ENCODE measurements around the gene ADGRL1. TPM values are rescaled to one million over a fixed set of nuclear protein-coding genes. Genes with fewer than 3 reads are reported as not detected.
A peak's percentile ranks its signal among the peaks of the same experiment; 100 is the strongest.

The ADGRL1 gene
- total and polyA plus RNA-seq, 4 donors, result 0.14 to 1.6 (median 0.53) TPM

DNA sequence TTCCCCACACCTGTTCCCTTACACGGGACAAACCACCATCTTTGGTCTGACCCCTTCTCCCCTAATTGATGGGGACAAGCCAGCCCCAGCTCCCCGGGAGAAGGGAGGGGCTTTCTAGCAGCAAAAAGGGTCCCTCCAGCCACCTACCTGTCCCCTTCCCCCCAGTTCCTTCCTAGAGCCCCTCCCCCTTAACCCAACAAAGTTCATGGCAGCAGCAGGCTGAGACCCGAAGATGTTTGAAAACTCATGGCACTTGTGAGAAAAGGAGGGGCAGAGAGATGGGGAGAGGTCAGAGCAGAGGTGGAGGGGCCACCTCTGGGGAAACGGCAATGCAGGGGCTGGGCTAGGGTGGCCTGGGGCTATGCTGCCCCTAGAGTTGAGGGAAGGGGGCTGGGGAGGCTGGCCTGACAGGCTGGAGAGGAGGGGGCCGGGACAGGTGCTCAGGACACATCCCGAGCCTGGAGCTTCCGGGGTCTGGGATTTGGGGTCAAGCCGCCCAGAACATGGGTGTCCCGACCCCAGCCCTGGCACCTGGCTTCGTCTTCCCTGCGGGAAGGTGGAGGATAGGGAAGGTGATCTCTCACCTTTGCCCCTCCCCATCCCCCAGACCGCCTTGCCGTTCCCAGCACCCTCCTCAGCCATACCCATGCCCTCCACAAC, 57.1 kb downstream of the ADGRL1 start:
- Histone ChIP-seq H3K9ac (ENCODE audit: low read depth in 1 of 2, low read length in 2 of 2) (no peak overlapping the region), H3K36me3 (ENCODE audit: control insufficient read depth in 4 of 4, insufficient read depth in 3 of 4, low read depth in 1 of 4, low read length in 3 of 4) (no peaks in the 10 kb centered on the region), H3K4me3 (ENCODE audit: low read depth in 1 of 3, low read length in 3 of 3) (no peak overlapping the region), H3K27ac (ENCODE audit: low read depth in 1 of 2, low read length in 2 of 2) (peak overlapping the region in 1 of 2 donors; percentile 53), H3K27me3 (ENCODE audit: control insufficient read depth in 4 of 4, insufficient read depth in 4 of 4, low read length in 3 of 4) (no peaks in the 10 kb centered on the region), H3K9me3 (ENCODE audit: control insufficient read depth in 4 of 4, low read length in 3 of 4) (no peaks in the 10 kb centered on the region), H3K4me1 (ENCODE audit: control insufficient read depth in 4 of 4, insufficient read depth in 4 of 4, low read length in 3 of 4) (peaks cover 0 to 2% (median 0%) of the 10 kb centered on the region in 4 donors)
- no peak for TF ChIP-seq GABPA (IDR thresholded peaks at IDR 0.05 in 1 of 2, conservative IDR thresholded peaks at IDR 0.05 in 1 of 2)
- TF ChIP-seq, protein P1, sequence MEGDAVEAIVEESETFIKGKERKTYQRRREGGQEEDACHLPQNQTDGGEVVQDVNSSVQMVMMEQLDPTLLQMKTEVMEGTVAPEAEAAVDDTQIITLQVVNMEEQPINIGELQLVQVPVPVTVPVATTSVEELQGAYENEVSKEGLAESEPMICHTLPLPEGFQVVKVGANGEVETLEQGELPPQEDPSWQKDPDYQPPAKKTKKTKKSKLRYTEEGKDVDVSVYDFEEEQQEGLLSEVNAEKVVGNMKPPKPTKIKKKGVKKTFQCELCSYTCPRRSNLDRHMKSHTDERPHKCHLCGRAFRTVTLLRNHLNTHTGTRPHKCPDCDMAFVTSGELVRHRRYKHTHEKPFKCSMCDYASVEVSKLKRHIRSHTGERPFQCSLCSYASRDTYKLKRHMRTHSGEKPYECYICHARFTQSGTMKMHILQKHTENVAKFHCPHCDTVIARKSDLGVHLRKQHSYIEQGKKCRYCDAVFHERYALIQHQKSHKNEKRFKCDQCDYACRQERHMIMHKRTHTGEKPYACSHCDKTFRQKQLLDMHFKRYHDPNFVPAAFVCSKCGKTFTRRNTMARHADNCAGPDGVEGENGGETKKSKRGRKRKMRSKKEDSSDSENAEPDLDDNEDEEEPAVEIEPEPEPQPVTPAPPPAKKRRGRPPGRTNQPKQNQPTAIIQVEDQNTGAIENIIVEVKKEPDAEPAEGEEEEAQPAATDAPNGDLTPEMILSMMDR (IDR thresholded peaks at IDR 0.05; ENCODE audit: low read depth, low read length, missing input control), result no peak
- 80% methylated on average over 13 of the region's 13 CpGs for WGBS
- no peak for DNase-seq (ENCODE audit: low spot score)

- Histone ChIP-seq H3K27me3 (ENCODE audit: control insufficient read depth in 4 of 4, insufficient read depth in 4 of 4, low read length in 3 of 4) (no peaks in the 10 kb centered on the region), H3K27ac (ENCODE audit: low read depth in 1 of 2, low read length in 2 of 2) (no peak overlapping the region), H3K36me3 (ENCODE audit: control insufficient read depth in 4 of 4, insufficient read depth in 3 of 4, low read depth in 1 of 4, low read length in 3 of 4) (no peaks in the 10 kb centered on the region), H3K4me1 (ENCODE audit: control insufficient read depth in 4 of 4, insufficient read depth in 4 of 4, low read length in 3 of 4) (peaks cover 0 to 2% (median 0%) of the 10 kb centered on the region in 4 donors), H3K9ac (ENCODE audit: low read depth in 1 of 2, low read length in 2 of 2) (no peak overlapping the region), H3K4me3 (ENCODE audit: low read depth in 1 of 3, low read length in 3 of 3) (no peak overlapping the region), H3K9me3 (ENCODE audit: control insufficient read depth in 4 of 4, low read length in 3 of 4) (no peaks in the 10 kb centered on the region)
- DNase-seq (ENCODE audit: low spot score), result peak; percentile 59
- TF ChIP-seq JUND (IDR thresholded peaks at IDR 0.05) (no peak), RAD21 (IDR thresholded peaks at IDR 0.05) (peak; percentile 69 to 81), YY1 (IDR thresholded peaks at IDR 0.05) (no peak), RXRA (IDR thresholded peaks at IDR 0.05) (no peak), GABPA (IDR thresholded peaks at IDR 0.05 in 1 of 2, conservative IDR thresholded peaks at IDR 0.05 in 1 of 2) (no peak), SP1 (IDR thresholded peaks at IDR 0.05) (no peak), HNF4A (conservative IDR thresholded peaks at IDR 0.05) (no peak), FOXA2 (IDR thresholded peaks at IDR 0.05) (no peak), EGR1 (IDR thresholded peaks at IDR 0.05; ENCODE audit: low read depth in 2 of 2) (no peak), REST (IDR thresholded peaks at IDR 0.05) (no peak), TAF1 (conservative IDR thresholded peaks at IDR 0.05) (no peak)
- TF ChIP-seq, protein P1 (IDR thresholded peaks at IDR 0.05; ENCODE audit: low read depth, low read length, missing input control), result peak; percentile 59
- TF ChIP-seq, protein P2, sequence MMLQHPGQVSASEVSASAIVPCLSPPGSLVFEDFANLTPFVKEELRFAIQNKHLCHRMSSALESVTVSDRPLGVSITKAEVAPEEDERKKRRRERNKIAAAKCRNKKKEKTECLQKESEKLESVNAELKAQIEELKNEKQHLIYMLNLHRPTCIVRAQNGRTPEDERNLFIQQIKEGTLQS (IDR thresholded peaks at IDR 0.05), result no peak
- TF ChIP-seq, protein P3, sequence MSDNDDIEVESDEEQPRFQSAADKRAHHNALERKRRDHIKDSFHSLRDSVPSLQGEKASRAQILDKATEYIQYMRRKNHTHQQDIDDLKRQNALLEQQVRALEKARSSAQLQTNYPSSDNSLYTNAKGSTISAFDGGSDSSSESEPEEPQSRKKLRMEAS (IDR thresholded peaks at IDR 0.05), result no peak
- 52% methylated on average over 20 of the region's 20 CpGs for WGBS
These were observed 58.0 kb downstream of the ADGRL1 start for GRCh38 chr19:14147797-14148605.
